Left lobe of liver (tissue), 2 donors: ENCODE measurements around the gene WDR90. TPM values are rescaled to one million over a fixed set of nuclear protein-coding genes. Genes with fewer than 3 reads are reported as not detected.
A peak's percentile ranks its signal among the peaks of the same experiment; 100 is the strongest.

Experiments
- ATAC-seq: fragments of 200-7000 bp; cut with Tn5 transposase; one replicate; pipeline ENCODE4 v1.9.1; 2020; ENCODE audit warnings: mild to moderate bottlenecking, moderate library complexity
- DNase-seq: peaks from one replicate; pipeline ENCODE4 v3.0.0-alpha.2; 2020; ENCODE audit warnings: low spot score
- total RNA-seq: library from RNA; stranded (reverse); gene quantifications from one replicate; pipeline ENCODE4 v1.2.1, GENCODE V29; 2021
- donor health status: DM: no; HTN: no; CAD: no; lungs with moderate emphysema.
- donor health status: DM: no; HTN: yes; CAD: no.

The WDR90 gene
- 17.2 TPM for total RNA-seq

DNA sequence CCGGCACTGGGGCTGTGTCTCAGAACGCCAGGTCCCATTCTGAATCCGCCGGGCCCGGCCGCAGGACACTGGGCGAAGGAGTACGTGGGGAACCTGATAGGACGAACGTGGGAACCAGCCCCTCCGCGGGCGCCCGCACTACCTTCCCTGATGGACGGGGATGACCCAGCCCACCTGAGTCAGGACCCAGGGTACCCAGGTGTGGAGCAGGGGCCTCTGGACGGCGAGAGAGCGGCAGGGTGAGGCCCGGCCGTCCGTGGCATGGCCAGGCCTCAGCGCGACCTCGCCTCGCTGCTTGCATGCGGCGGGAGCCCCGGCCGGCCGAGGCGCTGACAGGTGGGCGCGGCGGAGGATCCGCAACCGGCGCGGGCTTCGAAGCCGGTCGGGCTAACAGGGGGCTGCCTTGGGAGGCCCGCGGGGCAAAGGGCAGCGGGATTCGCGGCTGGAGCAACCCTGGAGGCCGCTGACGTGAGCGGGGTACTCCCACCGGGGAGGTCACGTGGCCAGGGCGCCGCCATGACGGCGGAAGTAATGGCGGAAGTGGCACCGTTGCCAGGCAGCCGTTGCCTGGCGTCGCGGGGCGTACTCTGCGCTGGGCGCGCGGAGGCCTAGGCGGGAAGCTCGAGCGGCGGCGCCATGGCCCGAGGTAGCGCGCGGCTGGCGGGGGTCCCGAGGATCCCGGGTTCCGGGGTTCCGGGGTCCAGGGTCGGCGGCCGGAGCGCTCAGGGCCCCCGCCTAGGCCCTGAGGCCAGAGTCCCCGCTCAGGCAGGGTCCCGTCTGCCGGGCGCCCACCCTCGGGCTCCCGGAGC is at the start of gene WDR90:
Gene WDR90 (plus strand): TSS at position 585 of the 809 bp plus-strand sequence. CDS start 52 bp downstream, at position 637.
- peak; percentile 97 for DNase-seq
- ATAC-seq = peak; percentile 56

DNA sequence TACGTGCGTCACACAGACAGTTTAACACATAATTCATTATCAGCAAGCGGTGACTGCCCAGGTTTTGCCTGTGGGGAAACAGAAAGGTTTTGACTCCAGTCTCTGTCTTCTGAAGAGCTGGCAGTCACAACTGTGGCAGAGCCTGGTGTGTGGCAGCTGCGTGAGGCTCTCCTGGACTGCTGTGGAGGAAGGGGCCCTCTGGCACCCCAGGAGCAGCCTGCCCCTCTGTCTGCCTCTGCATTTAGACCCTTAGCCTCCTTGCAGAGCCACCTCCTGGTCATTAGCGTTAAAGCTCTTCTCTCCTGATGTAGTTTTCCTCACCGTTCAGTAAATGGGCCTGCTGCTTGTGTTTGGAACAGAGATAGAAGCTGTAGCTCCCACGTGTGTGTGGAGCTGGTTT is 48.4 kb upstream of the WDR90 start:
- DNase-seq (no peak), ATAC-seq (peak; percentile 10)

DNA sequence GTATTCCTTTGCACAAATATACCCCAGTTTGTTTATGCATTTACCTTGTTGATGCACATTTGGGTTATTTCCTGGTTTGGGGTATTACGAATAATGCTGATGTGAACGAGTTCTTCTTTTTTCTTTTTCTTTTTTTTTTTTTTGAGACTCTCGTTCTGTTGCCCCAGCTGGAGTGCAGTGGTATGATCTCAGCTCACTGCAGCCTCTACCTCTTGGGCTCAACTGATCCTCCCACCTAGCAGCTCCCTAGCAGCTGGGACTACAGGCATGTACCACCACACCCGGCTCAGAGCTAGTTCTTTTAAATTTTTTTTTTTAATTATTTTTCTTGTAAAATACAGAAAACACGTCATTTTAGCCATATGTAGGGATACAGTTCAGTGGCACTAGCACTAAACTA is 45.2 kb upstream of the WDR90 start:
- ATAC-seq (no peak), DNase-seq (no peak)

DNA sequence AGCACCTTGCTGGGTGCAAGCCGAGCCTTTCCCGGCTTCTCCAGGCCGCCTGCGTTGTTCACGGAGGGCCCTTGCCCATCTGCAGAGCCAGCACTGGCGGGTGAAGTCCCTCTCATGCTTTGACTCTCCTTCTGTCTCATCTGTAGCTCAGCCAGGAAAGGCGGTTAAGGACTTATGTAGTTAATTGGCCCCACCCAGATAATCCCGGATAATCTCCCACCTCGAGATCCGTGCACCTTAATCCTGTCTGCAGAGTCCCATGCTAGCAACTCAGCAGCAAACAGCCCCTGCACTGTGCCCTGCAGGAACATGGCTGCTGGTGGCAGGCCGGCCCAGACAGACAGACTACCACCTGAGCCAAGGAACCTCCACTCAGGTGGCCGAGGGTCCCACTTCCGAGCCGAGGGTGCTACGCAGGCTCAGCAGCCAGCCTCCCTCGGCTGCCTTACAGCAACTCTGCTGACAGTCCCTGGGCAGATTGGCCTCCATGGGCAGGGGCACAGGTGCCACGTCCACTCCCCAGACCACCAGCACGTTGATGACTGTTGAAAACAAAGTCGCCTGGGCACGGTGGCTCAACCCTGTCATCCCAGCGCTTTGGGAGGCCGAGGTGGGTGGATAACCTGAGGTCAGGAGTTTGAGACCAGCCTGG is 42.4 kb upstream of the WDR90 start:
- ATAC-seq (no peak), DNase-seq (no peak)

DNA sequence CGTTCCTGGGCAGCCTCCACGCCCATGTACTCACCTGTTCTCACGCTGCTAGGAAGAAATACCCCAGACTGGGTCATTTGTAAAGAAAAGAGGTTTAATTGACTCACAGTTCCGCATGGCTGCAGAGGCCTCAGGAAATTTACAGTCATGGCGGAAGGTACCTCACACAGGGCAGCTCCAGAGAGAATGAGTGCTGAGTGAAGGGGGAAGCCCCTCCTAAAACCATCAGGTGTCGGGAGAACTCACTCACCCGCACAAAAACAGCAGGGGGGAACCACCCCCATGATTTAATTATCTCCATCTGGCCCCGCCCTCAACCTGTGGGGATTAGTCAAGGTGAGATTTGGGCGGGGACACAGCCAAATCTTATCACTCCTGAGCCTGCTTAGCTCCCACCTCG is 41.1 kb upstream of the WDR90 start:
- ATAC-seq (no peak), DNase-seq (no peak)

DNA sequence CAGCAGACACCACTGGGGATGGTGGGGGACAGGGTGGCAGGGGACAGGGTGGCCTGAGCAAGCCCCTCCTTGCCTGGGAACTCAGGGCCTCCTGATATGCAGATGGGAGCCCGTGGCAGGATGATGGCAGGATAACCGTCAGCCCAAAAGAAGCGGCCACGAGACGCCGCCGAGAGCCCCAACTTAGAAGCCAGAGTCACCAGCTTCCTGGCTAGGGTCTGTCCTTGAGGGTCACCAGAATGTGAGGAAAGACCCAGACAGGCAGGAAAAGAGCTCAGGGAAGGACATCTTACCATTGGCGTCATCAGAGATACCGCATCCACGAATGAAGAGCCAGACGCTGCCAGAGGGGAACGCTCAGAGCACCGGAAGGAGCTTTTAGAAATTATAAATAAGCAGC is 39.8 kb upstream of the WDR90 start:
- no peak for DNase-seq
- ATAC-seq = no peak

DNA sequence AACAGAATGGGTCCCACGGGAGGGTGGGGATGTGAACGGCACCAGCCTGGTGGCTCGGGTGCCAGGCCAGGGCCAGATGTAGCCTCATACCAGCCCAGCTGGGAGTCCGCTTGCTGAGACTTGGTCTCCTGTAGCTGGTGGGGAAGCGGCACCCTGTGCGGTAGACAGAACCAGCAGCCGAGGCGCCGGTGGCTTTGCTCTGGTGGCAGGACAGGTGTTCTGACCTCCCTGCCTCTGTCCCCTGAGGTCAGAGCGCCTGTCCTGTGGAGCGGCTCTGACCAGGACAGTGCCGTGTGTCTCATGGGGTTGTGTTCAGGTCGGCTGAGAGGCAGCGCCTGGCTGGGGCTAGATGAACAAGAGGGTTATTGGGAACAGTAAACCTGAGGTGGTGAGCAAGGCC is 39.2 kb upstream of the WDR90 start:
- DNase-seq (no peak), ATAC-seq (peak; percentile 69)

DNA sequence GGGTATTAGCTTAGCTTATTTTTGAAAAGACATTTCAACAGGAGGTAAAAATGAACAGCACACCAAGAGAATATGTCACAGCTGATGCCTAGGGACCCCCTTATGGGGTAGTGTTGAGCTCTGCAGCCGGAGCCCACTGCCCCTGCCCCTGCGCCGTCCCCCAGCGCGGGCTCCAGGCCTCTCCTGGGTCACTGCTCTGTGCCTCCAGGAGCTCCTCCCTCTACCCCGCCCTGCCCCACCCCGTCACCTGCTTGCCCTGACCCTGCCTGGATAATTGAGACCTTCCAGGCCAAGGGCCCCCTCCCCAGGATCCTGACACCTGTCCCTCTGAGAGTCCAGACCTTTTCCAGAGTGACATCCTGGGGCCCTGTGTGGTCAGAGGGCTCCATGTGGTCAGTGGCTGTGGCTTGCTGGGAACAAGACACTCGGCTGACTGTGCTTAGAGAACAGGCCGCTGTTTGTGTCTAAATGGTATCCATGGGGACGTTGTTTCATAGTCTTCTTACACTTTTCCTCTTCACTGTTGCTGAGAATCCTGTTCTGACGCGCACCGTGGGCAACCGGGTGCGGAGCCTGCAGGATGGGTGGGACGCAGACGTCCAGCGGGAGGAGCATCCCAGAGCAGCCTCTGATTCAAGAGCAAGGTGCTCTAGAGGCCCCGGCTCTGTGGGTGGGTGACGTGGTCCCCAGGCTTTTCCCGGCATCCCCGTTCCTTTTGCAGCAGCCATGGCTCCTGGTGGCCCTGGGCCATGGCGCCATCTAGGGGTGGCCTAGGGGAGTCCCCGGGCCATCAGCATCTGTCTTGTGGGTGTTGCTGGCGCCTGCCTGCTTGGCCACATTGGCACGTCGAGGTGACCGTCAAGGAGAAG is 38.4 kb upstream of the WDR90 start:
- ATAC-seq (peak; percentile 85), DNase-seq (peak; percentile 65)

DNA sequence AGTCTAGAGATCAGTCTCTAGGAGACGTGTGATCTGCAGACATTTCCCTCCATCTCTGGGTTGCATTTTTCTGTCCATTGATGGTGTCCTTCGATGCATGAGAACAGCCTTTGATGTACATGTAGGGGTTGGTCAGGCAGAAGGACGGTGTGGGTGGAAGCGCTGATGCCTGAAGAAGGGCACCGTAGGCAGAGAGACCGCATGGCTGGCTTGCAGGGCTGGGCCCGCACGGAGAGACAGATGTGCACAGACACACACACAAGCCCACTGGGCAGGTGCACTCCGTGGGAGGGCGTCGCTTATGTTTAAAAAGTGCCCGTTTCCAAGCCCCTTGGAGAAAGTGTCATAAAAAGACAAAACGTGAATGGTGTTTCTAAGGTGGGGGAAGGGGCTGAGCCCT is 34.0 kb upstream of the WDR90 start:
- ATAC-seq = no peak
- no peak for DNase-seq

DNA sequence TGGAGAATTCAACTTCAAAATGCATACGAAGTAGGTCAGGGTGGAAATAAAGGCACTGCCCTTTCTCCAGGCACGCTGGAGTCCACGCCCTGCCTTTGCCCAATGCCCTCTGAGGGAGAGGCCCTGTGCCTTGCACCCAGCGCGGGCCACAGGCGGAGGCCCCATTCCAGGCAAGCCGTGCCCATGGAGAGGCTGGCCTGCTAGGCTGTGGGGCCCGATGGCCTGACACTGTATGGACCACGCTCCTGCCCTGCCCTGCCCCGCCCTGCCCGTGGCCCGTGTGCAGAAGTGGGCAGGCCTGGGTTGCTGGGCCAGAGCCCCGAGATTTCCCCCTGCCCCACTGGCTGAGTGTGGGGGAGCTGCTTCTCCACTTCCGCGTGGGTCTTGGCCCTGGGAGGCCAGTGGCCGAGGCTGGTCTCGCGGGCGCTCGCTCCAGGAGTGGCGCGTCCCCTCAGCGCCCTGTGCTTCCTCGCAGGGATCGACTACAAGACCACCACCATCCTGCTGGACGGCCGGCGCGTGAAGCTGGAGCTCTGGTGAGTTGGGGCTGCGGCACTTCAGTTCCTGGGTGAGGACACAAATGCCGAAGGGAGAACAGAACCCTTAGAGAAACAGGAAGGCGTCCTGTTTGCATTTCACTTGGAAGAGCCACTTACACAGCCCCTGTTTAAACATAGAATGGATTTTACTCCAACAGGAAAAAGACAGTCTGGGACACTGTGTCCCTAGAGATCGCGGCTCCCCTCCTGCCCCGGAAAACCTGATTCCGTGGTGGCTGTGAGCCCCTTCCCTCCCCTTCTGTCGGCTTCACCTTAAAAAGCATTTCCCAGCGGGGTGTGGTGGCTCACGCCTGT is 32.2 kb upstream of the WDR90 start:
- DNase-seq (no peak), ATAC-seq (peak; percentile 37)

DNA sequence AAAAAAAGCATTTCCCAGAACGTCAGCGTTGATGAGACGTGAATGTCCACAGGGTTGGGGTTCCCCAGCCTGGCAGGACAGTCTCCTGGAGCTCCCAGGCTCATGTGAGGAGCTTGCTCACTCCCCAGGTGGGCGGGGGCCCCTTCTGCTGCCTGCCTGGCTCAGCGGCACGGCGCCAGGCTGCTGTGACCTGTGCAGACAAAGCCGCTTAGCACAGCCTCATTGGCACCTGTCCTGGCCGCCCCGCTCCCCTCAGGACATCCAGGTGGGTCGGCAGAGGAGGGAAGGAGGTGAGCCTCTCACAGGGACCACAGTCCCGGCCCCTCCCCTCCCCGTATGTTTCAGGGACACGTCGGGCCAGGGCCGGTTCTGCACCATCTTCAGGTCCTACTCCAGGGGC is 31.3 kb upstream of the WDR90 start:
- DNase-seq = no peak
- no peak for ATAC-seq

DNA sequence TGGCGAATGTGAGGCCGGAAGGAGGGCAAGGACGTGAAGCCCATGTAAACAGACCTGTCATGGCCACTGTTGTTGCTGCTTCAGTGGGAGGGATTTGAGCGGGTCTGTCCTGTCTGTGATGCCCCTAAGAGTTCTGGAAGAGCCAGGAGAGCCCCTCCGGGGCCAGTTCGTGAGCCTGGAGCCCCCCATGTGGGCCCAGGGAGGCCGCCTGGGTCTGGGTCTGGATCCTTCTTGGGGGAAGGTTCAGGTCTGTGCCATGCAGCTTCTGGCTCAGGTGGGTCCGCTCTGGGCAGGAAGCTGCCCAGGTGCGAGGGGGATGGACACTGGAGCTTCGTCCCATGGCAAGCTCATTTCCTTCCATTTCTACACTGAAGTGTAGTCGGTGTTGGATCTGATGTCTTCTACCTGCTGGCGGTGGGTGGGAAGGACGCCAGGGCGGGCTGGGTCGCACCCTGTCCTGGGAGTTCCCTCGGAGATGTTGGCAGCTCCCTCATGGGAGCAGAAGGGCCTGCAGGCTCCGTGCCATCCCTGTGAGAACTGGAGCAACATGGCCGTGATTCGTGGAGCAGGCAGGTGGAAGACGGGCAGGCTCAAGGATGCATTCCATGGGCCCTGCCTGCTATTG is 29.6 kb upstream of the WDR90 start:
- DNase-seq (no peak), ATAC-seq (no peak)

DNA sequence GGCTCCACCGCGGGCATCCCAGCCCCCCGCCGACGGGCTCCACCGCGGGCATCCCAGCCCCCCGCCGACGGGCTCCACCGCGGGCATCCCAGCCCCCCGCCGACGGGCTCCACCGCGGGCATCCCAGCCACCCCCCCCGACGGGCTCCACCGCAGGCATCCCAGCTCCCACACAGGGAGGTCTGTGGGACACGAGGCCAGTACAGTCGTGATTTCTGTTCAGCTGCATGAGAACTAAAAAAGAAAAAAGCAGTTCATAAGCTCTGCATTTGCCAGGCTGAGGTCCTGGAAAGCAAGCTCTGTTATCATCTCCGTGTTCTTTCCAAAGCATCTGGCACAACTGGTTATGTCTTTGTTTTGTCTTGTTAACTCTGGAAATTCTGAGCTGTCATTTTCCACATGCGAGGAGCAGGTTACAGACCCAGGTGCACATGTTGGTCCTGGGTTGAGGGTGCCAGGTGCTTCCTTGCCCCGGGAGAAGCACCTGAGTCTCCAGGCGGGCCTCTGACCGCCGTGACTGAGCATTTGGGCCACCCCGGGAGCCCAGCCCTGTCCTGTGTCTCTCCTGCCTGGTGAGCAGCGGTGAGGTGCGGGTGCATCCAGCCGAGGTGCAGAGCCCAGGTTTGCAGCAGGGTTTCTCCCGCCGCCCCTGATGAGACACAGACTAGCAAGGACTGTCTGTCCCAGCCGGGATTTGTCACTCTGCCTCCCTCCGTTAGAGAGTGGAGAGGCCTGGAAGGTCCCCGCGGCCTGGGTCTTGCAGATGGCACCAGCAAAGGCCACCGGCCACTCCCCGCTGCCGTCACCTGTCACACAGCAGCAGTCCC is 28.3 kb upstream of the WDR90 start:
- ATAC-seq (no peak), DNase-seq (no peak)

DNA sequence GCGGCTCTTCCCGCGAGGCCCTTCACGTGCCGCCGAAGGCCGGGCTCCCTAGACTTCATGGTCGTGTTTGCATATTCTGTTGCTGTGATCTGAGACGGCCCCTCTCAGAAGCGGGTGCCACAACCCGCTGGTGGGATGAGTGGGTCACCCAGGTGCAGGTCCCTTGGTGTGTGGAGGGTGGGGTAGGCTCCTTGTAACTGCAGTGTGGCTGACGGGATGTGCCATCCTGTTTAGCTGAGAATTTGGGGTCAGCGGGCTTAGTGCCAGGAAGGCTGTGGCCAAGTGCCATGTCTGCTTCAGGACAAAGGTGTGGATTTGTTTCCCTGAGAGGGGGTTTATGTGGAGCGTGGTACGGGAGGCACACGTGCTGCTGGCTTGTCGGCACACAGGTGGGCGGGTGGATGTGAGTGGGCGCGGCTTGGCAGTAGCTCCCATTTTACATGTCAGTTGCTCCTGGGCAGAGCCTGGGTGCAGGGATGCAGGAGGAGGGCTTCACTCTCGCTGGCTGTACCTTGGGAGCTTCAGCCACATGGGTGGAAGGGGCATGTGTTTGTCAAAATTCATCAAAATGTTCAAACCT is 27.5 kb upstream of the WDR90 start:
- peak; percentile 31 for ATAC-seq

DNA sequence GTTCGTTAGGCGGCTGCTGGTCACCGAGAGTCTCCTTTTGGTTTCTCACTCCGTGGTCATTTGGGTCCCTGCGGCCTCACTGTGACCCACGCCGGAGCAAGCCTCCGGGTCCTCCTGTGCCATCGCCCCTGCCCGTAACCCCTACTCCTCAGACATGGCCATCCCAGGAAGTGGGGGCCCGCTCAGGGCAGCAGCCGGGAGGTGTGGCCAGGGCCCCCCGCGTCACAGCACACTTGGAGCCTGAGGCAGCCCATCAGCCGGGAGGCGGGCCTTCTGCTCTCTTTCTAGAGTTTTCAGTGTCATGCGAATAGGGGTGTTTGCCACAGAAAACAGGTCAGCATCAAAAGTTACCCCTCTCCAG is 26.3 kb upstream of the WDR90 start:
- ATAC-seq (no peak), DNase-seq (no peak)

More for the DNA sequence above, 27.5 kb upstream of the WDR90 start:
- no peak for DNase-seq

DNA sequence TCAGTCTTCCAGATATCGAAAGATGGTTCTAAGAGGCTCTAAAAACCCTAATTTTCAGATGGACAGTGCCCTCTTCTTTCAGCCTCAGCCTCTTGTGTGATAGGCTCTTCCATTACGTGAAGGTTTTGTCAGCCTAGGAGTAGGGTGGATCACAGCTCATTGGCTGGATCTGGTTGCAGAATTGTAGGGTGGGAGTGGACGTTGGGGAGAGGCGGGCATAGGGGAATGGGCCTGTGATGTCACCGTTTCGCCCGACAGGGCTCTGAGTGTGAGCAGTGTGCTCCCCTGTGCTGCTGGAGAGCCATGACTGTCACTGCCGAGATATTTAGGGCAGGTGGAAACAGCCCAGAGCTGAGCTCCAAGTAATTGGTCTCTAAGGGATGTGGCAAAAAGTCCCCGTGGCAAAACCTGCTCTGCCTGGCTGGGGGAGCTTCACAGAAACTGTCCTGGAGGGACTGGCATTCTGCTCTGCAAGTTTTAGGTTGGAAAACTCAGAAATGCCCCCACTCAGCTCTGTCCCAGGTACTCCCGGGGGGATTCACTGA is 24.6 kb upstream of the WDR90 start:
- ATAC-seq (no peak), DNase-seq (no peak)

DNA sequence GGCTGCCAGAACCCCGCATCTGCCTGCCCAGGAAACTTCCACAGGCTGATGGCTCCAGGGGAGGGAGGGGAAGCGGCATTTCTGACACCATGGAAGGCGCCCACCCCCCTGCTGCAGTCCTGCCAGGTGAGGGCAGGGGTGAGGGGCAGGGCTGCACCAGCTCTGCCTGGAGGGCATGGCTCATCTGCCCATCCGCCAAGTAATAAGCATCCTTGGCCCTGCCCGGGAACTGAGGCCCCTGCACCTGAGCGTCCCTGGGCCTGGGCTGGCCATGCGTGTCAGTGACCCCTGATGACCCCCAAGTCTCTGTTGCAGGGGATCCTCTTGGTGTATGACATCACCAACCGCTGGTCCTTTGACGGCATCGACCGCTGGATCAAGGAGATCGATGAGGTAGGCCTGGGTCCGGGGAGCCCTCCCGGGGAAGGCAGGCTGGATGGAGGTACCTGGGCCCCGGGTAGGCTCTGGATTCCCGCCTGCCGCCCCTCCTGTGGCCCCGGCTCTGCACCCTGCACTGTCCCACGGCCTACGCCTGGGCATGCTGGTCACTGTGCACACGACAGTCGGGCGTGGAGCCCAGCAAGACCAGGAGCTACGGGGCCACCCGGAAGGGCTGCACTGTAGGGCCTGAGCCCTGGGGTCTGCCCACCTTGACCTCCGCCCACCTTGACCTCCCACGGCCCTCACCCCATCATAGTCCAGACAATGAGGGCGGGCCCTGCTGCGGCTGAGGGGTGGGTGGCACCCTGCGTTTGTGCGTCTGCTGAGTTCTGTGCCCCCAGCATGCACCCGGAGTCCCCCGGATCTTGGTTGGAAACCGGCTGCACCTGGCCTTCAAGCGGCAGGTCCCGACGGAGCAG is 23.8 kb upstream of the WDR90 start:
- ATAC-seq (no peak), DNase-seq (no peak)
